ENCODE data around the gene ZBTB16.

DNA sequence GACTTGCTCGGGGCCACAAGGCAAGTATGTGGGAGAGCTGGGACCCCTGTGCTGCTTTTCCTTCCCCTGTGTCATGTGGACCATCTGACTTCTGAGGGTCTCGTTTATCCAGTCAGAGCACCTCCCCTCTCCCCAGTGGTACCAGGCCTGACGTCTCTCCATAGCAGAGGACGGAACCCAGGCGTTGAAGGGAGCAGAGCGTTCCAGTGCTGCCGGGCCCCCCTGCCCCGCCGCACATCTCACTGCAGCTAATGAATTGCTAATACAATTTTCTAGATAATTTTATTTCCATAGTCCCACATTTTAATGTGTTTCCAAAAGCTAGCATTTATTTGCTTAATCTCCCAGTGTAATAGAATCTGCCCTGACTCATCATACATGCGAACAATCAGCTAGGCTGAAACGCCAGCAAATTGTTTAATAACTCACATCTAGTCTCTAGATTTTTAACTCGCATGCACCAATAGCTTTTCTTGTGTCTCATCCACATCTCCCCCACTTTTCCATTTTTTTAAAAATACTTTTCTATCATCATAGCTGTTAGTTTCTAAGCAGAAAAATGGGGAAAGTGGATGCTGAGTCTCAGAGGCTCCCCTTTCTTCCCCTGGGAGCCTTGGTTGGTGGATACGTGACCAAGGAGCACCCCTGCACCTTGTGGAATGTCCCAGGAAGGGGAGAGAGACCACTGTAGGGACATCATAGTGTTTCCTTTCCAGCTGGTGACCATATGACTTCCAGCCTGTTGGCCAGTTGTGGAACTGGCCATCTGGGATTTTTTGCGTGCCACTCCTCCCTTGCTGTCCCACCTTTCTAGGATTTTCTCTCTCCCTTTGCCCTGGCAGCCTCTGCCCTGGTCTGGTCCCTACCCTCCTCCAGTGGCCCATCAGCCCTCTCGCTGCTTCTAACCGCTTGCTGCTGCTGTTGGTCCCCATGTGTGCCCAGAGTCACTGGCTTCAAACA is 178.1 kb downstream of the ZBTB16 start:
- no peak for TF ChIP-seq EZH2 (IDR thresholded peaks at IDR 0.05)
- TF ChIP-seq, protein P1, sequence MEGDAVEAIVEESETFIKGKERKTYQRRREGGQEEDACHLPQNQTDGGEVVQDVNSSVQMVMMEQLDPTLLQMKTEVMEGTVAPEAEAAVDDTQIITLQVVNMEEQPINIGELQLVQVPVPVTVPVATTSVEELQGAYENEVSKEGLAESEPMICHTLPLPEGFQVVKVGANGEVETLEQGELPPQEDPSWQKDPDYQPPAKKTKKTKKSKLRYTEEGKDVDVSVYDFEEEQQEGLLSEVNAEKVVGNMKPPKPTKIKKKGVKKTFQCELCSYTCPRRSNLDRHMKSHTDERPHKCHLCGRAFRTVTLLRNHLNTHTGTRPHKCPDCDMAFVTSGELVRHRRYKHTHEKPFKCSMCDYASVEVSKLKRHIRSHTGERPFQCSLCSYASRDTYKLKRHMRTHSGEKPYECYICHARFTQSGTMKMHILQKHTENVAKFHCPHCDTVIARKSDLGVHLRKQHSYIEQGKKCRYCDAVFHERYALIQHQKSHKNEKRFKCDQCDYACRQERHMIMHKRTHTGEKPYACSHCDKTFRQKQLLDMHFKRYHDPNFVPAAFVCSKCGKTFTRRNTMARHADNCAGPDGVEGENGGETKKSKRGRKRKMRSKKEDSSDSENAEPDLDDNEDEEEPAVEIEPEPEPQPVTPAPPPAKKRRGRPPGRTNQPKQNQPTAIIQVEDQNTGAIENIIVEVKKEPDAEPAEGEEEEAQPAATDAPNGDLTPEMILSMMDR (IDR thresholded peaks at IDR 0.05) = no peak

Measured in neural progenitor cell (in vitro differentiated cells).